HG02981 (cell line): ENCODE results near the gene FURIN.
"Not testable (repeated sequence)": the region's sequence is repeated elsewhere in the genome, so short reads cannot be mapped to it uniquely, and the experiment has no call there.

ENCODE experiments used
- ATAC-seq: cut with Tn5 transposase; IDR thresholded peaks from one replicate; pipeline ENCODE4 v1.9.1; 2021; ENCODE audit warnings: mild to moderate bottlenecking, moderate library complexity; ENCODE audit not compliant: unreplicated experiment

FURIN gene

DNA sequence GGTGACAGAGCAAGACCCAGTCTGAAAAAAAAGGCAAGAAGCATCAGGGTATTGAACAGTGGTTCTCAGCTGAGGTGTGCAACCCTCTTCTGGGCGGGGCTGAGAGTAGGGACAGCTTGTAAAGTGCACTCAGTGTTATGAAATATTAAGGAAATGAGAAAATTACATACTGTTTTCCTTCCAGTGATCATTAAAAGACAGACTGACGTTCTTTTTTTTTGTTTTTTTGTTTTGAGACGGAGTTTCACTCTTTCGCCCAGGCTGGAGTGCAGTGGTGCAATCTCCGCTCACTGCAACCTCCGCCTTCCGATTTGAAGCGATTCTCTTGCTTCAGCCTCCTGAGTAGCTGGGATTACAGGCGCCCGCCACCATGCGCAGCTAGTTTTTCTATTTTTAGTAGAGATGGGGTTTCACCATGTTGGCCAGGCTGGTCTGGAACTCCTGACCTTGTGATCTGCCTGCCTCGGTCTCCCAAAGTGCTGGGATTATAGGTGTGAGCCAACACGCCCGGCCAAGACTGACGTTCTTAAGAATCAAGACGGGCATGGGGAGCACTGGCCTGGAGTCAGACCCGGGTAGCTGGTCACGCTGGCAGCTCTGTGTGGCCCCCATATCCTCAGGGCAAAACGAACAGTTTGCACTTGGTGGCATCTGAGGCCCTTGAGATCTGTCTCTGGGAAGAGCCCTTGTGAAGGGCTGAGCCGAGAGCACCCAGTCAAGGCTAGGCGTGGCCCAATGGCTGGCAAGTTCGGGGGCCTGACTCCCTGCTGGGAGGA is 46.1 kb downstream of the FURIN start:
- ATAC-seq: no peak

DNA sequence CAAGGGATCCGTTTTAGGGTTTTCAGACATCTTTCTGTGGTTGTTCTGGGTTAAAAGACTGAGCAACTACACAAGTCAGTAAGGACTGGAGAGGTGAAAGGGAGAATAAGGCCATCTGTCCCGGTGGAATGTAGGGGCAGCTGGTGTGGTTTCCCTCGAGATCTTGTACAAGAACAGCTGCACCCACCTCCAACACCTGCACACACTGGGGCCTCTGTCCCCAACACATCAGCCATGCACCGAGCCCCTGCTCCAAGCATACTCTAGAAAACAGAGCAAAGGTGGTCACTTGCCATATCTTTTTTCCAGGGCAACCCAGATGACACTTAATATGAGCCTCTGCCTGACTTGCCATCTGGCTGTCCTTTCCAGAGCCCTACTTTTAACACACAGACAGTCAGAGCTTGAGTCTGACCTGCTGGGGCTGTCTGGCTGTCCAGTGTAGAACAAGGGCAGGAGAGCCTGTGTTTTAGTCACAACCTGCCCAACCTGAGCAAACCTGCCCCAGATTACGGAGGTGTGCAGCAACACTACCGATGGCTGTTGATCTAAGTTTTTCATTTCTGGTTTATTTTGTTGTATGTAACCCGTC is 46.9 kb downstream of the FURIN start:
- ATAC-seq: no peak

DNA sequence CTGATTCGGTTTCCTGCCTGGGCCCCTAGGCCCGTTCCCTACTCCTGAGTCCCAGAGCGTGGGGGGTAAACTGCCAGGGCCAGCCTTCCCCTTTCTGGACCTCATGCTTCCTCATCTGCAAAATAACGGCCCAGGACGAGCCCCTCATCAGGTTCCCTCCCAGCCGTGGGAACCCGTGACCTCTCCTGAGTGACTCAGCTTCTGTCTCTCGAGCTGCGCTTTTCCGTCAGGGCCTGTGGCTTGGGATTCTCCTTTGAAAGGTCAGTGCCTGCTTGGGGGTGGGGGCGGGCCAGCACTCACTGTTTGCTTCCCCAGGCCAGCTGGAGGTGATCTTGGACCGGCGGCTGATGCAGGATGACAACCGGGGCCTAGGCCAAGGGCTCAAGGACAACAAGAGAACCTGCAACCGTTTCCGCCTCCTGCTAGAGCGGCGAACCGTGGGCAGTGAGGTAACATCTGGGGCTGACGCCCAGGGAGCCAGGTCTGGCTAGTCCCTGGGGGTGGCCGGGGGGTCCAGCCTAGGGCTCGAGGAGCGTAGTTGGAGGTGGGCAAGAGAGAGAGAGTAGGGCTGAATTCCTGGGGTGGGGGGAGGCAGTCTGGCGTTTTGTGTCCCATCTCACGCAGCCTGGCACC is 47.5 kb downstream of the FURIN start:
- no peak for ATAC-seq

DNA sequence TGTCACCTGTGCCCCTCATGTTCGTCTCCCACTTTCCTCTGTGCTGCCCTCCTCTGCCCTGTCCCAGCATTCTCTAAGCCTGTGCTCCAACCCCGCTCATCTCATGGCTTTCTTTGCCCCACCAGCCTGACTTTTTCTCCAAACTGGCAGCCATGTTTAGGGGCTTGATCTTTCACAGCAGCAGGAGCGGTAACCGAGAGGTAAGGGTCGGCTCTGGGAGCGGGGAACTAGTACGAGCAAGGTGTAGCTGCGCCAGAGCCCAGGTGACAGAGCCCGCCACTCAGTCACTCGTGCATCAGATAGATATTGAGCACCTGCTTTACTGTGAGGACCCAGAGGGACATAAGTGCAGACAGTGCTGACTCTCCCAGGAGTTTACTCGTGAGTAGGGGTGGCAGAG is 48.1 kb downstream of the FURIN start:
- ATAC-seq: no peak

DNA sequence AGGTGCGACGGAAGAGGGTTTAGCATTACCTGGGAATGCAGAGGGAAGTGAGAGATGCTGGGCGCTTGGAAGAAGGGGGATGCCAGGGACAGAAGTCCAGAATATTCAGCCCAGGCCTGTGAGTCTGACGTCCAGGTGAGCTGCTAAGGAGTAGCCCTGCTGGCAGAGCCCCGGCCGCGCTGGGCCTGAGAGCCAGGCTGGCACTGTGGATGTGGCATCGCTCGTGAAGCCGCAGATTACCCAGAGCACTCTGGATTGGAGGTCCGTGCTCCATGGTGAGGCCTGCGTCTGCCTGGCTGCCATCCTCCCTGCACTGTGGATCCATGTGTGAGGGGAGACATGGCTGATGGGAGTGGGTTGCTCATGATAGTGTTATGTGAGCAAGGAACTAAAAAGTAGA is 49.2 kb downstream of the FURIN start:
- no peak for ATAC-seq

DNA sequence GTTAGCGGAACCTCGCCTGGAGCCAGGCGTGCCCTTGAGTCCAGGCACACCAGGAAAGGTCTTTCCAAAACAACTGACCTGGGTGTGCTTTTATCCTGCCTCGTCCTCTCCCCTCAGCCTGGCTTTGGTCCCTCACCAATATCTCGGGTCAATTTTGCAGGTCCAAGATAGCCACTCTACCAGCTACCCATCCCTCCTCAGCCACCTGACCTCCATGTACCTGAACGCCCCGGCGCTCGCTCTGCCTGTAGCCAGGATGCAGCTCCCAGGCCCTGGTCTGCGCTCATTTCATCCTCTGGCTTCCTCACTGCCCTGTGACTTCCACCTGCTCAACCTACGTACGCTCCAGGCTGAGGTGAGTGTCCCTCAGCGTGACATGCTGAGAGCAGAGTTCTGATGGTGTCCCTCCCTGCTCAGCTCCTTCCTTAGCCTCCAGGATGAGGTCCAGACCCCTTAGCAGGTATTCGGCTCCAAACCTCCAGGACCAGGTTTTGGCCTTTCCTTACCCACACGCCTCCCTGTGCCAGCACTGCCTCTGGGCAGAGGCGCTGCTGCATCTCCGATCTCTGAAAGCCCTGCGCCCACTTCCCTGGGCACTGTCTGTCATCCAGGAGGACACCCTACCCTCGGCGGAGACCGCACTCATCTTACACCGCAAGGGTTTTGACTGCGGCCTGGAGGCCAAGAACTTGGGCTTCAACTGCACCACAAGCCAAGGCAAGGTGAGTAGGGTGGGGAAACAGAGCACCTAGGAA is 49.8 kb downstream of the FURIN start:
- no peak for ATAC-seq

DNA sequence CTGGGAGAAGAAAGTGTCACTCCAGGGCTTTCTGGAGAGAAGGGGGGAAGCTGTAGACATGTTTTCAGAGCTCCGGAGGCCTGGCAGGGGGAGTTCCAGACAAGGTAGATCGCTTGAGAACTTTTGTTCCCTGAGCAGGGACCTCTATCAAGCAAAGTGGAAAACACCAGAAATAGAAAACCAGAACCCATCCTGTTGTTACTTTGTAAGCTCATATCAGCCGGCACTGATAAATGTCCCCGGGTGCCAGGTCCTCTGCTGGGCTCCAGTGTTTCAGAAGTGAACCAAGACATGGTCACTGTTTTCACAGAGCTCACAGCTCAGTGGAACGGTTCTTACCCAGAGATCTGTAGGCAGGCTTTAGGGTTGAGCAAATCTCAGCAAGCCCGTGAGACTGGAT is 50.4 kb downstream of the FURIN start:
- no peak for ATAC-seq

DNA sequence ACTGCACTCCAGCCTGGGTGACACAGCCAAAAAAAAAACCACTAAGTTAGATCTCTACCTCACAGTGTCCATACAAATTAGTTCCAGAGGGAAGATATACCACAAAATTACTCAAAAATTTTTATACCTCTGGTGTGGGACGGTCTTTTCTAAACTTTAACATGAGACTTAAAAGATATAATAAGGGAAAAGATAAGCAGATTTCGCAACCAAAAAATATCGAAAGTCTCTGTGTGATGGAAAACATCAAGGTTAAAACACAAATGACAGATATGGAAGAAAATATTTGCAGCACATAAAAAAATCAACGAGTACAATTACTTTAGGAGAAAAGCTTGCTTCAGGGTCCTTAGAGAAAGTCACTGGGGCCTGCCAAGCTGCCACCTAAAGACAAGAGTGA is 53.5 kb downstream of the FURIN start:
- ATAC-seq: no peak

DNA sequence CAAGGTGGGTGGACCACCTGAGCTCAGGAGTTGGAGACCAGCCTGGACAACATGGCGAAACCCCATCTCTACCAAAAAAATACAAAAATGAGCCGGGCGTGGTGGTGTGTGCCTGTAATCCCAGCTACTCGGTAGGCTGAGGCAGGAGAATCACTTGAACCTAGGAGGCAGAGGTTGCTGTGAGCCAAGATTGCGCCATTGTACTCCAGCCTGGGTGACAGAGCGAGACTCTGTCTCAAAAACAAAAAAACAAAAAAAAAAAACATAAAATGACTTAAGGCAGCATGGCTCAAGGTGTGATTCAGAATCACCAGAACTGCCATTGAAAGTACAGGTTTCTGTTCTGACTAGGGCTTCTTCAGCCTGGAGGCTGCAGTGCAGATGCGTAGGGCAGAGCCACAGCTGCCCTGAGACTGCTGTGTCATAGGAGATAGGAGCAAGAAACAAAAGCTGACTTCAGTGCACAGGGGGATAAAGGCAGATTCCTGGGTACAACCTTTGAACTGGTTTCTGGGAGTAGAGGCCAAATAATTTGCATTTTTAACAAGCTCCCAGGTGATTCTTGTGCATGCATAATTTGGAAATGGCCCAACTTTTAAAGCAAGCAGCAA is 54.4 kb downstream of the FURIN start:
- peak; percentile 71 for ATAC-seq

DNA sequence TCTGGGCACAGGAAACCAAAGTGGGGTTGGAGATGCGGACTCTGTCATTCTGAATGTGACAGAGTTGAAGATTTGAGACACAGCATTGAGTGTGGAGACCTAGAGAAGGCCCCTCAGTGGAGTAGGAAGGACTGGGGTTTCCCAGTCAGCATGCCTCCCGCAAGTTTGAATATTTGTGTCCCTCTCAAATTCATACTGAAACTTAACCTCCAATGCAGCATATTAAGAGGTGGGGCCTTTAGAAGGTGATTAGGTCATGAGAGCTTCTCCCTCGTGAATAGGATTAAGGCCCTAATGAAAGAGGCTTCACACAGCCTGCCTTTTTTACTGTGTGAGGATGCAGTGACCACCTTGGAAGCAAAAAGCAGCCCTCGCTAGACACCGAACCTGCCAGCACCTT is 56.0 kb downstream of the FURIN start:
- ATAC-seq: peak; percentile 75

DNA sequence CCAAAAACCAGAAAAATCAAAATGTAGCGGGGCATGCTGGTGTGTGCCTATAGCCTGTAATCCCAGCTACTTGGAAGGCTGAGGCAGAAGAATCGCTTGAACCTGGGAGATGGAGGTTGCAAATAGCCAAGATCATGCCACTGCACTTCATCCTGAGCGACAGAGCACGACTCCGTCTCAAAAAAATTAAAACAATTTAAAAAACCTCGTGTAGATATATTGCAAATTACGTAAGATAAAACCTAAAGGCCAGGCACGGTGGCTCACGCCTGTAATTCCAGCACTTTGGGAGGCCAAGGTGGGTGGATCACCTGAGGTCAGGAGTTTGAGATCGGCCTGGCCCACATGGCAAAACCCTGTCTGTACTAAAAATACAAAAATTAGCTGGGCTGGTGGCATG is 58.4 kb downstream of the FURIN start:
- not testable (repeated sequence) for ATAC-seq

DNA sequence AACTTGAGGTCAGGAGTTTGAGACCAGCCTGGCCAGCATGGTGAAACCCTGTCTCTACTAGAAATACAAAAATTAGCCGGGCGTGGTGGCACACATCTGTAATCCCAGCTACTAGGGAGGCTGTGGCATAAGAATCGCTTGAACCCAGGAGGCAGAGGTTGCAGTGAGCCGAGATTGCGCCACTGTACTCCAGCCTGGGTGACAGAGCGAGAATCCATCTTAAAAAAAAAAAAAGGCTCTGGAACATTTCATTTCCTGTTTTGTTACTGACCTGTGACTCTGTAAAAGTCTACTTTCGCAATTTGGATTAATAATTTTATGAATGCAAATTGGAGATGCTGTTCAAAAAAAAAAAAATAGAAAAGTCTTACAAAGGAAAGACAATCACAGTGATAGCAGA is 59.7 kb downstream of the FURIN start:
- ATAC-seq: not testable (repeated sequence)

DNA sequence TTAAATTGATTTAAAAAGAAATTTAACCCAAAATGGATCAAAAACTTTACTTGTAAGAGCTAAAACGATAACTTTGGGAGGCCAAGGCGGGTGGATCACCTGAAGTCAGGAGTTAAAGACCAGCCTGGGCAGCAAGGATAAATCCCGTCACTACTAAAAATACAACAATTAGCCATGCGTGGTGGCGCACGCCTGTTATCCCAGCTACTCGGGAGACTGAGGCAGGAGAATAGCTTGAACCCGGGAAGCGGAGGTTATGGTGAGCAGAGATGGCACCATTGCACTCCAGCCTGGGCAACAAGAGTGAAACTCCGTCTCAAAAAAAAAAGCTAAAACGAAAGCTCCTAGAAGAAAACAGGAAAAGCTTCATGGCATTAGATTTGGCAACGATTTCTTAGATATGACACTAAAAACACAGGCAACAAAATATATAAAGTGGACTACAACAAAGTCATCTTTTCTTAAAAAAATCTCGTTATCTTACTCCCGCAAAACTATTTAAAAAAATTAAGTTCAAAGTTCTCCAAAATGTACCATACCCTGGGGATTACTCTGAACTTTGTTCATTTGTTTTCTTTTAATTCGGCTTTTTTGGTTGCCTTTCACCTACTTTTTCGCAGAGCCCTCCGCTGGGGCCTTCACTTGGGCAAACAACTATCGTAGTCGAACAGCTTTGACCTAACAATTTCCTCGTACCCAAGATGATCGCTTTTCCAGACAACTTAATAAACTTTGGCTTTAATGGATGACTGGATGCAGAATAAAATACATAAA is 61.0 kb downstream of the FURIN start:
- no peak for ATAC-seq

DNA sequence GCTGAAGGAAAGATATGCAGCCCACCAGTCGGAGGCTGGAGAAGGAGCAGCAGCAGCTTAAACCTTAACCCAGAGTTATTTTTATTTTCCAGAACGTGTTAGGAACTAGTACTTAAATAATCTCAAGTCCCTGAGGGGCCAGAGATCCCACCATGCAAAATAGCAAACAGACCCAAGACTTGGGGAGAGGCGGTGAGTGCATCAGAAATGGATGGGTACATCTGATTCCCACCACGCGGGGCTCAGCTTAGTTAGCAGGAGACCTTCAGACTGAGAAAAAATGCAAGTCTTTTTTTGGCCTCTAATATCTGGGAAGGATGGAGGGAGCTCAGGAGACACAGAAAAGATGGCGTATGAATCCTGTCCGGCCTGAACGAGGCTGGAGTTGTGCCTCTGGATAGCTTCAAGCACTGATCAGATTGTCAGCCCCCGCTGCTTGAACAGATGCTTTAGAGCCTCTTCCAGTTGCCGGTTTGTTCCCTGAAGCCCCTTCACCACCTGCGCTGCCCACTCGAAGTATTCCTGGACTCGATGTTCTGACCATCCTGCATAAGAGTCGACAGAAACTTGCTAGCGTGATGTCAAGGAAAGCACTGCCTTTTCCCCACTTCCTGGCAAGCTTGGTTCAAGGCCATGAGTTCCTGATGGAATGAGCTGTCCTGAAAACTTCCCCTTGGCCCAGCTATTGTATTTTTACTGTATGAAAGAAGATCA is 62.6 kb downstream of the FURIN start:
- ATAC-seq: no peak

DNA sequence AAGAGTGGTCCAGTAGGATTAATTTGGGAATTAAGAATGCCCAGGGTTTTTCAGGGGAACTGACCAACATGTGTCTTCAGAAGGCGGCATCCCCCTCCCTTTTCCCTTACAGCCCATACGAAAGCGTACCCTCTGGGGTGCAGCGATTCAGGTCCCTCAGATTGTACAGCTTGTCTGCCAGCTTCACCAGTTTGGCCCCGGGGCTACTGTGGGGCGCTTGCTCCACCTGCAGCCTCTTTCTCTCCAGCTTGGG is 63.1 kb downstream of the FURIN start:
- ATAC-seq: no peak

DNA sequence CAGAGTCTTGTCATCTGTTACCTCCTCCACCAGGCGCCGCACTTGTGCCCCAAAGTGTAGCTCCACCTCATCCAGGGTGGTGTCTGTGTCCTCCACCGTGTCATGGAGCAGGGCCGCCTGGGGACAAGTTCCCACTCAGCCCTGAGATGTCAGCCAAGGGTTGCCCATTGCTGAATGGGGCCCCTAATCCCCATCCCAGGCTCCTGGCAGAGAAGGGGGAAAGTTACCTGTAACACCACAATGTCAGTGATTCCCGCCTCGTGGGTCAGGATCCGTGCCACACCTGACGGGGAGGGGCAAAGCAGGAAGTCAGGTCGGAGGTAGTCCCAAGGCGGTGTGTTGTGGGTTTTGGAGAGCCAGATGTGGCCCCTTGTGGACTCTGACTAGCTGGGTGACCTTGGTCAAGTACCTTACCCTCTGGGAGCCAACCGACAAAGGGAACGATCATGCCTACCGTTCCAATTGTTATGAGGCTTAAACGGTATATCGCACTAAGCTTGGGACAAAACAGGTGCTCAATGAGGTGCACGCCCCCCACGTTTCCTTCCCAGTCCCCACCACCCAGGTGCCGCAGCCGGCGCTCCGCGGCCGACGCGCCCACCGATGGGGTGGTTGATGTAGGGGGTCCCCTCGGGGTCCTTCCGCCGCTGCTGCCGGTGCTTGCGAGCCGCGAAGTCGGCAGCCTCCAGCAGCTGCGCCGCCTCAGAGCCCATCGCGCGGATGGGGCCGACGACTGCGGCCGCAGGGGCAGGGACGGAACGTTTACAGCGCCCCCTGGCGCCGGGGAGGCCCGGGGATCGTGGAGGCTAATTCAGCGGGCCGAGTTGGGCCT is 63.7 kb downstream of the FURIN start, which contains the start of gene HDDC3:
TSS of gene HDDC3 (minus strand) at position 722 of the 832 bp plus-strand sequence. CDS start at position 713, 9 bp downstream.
- peak; percentile 47 for ATAC-seq

DNA sequence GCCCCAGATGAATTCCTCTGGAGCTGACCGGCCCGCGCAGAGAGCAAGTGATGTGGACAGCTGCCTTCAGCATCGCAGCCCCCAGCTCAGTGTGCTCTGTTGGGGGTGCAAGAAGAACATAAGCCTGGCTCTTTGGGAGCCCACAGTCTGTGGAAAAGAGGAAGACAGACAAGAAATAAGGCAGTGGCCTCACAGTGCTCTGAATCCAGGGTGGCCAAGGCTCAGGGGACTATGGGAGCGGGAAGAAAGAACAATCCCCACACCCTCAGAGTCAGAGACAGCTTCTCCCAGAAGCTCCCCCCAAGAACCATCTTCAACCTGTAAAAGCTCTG is 64.2 kb downstream of the FURIN start:
- ATAC-seq: no peak
